Measurements from ENCODE around the gene RPUSD1.

DNA sequence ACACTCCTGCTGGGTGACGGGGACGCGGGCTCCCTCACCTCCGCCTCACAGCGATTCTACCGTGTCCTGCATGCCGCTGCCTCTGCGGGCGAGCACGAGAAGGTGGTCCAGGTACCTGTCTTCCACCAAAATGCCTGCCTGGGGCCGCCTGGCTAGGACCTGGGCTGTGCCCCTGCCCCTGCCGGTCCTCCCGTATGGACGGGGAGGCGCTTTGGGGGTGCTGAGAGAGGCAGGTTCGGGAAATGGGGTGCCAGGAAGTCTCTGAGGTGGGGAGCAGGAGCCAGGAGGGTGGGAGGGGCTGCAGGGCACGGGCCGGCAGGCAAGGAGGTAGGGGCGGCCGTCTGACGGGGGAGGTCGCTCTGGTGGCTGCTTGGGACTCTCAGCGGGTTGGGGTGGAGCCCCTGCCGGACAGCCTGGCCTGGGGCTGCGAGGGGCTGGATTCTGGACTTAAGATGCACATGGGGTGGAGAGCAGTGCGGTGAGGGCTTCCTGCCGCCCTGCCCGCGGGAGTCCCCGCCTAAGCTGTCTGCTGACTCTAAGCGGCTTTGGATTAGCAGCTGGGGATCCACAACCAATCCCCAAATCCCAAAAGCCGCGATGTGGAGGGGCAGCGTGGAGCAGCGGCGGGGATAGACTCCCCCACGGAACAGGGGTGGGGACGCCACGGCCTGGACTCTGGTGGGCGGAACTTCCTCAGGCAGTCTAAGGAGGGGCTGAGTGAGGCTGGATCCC is 6.1 kb upstream of the RPUSD1 start:
- TF ChIP-seq, protein P1, sequence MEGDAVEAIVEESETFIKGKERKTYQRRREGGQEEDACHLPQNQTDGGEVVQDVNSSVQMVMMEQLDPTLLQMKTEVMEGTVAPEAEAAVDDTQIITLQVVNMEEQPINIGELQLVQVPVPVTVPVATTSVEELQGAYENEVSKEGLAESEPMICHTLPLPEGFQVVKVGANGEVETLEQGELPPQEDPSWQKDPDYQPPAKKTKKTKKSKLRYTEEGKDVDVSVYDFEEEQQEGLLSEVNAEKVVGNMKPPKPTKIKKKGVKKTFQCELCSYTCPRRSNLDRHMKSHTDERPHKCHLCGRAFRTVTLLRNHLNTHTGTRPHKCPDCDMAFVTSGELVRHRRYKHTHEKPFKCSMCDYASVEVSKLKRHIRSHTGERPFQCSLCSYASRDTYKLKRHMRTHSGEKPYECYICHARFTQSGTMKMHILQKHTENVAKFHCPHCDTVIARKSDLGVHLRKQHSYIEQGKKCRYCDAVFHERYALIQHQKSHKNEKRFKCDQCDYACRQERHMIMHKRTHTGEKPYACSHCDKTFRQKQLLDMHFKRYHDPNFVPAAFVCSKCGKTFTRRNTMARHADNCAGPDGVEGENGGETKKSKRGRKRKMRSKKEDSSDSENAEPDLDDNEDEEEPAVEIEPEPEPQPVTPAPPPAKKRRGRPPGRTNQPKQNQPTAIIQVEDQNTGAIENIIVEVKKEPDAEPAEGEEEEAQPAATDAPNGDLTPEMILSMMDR (IDR thresholded peaks at IDR 0.05) = no peak
- TF ChIP-seq POLR2A (IDR thresholded peaks at IDR 0.05) = no peak

Data from esophagus squamous epithelium (tissue), 4 donors.